HL-60 (cell line): Measurements from ENCODE around the gene PROB1.
"Not testable (repeated sequence)": the region's sequence is repeated elsewhere in the genome, so short reads cannot be mapped to it uniquely, and the experiment has no call there.

Experiments used
- DNase-seq, 2 experiments: peaks; one replicate each; pipeline ENCODE4 v3.0.0-alpha.2; 2010 to 2020; ENCODE audit warnings: low read depth in 1 of 2, low spot score in 1 of 2
- H3K27ac ChIP-seq: fragments of 250-450 bp; sonication (Bioruptor Pico); replicated peaks from 2 replicates; pipeline ENCODE4 v1.5.1; 2020; ENCODE audit warnings: mild to moderate bottlenecking, moderate library complexity
- H3K27me3 ChIP-seq: fragments of 250-450 bp; sonication (Bioruptor Pico); 2 replicates; pipeline ENCODE4 v1.5.1; 2021; ENCODE audit warnings: mild to moderate bottlenecking, moderate library complexity; ENCODE audit not compliant: insufficient read depth, poor library complexity, severe bottlenecking
- H3K4me3 ChIP-seq: replicated peaks from 2 replicates; pipeline ENCODE4 v1.5.1; 2011; ENCODE audit warnings: mild to moderate bottlenecking, control low read depth, low read length; ENCODE audit not compliant: insufficient read depth
- CTCF ChIP-seq: IDR thresholded peaks from one replicate; pipeline ENCODE4 v1.5.1; 2011; ENCODE audit warnings: low read length, control low read depth, inconsistent platforms; ENCODE audit not compliant: insufficient read depth
- GABPA ChIP-seq: IDR thresholded peaks from 2 replicates; pipeline ENCODE4 v1.6.1; 2012; ENCODE audit warnings: low read depth
- POLR2AphosphoS5 ChIP-seq: IDR thresholded peaks from 2 replicates; pipeline ENCODE4 v1.6.1; 2012; ENCODE audit warnings: low read depth
- REST ChIP-seq: IDR thresholded peaks from 2 replicates; pipeline ENCODE4 v1.6.1; 2012; ENCODE audit warnings: low read depth; ENCODE audit not compliant: insufficient replicate concordance
- SPI1 ChIP-seq: IDR thresholded peaks from 2 replicates; pipeline ENCODE4 v1.6.1; 2012; ENCODE audit warnings: low read depth, mild to moderate bottlenecking, borderline replicate concordance
- long read RNA-seq: library from polyadenylated mRNA; unstranded; transcript quantifications from one replicate; pipeline ENCODE4 v2.0.0, GENCODE V29; 2020

PROB1 gene
- long read RNA-seq, result 0 reads

- H3K27ac ChIP-seq, result no peak within 1 kb of the TSS
- no peaks in the 10 kb centered on the region for H3K27me3 ChIP-seq
- H3K4me3 ChIP-seq, result no peak within 1 kb of the TSS
- DNase-seq, result no peak
- TF ChIP-seq REST (no peak), SPI1 (no peak), GABPA (no peak), CTCF (no peak), POLR2AphosphoS5 (no peak)
These were observed at the start of gene PROB1 for GRCh38 chr5:139394654-139395566. TSS of gene PROB1 (minus strand) at chr5:139395104. CDS start at chr5:139395081, 23 bp downstream.

GRCh38 chr5:139443831-139444453 is 49.0 kb upstream of the PROB1 start:
- H3K27ac ChIP-seq, result no peak overlapping the region
- no peak for DNase-seq

GRCh38 chr5:139440416-139440815 is 45.5 kb upstream of the PROB1 start:
- H3K27me3 ChIP-seq, H3K4me3 ChIP-seq, H3K27ac ChIP-seq, DNase-seq: not testable (repeated sequence)

More at GRCh38 chr5:139443831-139444453, 49.0 kb upstream of the PROB1 start:
- H3K4me3 ChIP-seq, result no peak overlapping the region
- TF ChIP-seq REST (no peak), SPI1 (no peak), GABPA (no peak), CTCF (no peak), POLR2AphosphoS5 (no peak)
- no peaks in the 10 kb centered on the region for H3K27me3 ChIP-seq
